Coronary artery (tissue), 2 donors: Measurements from ENCODE around the gene TUT7.

Source experiments
- DNase-seq: peaks from one replicate; pipeline ENCODE4 v3.0.0-alpha.2; 2017; ENCODE audit warnings: low spot score
- H3K27ac ChIP-seq, 2 donors: fragments of 200-600 bp; sonication (generic); one replicate each; pipeline ENCODE4 v1.5.1; 2016 to 2019
- H3K4me3 ChIP-seq: fragments of 200-600 bp; sonication (generic); 2 replicates; pipeline ENCODE4 v1.5.1; 2016; ENCODE audit warnings: mild to moderate bottlenecking, moderate library complexity
- CTCF ChIP-seq: fragments of 200-600 bp; sonication (generic); IDR thresholded peaks from one replicate; pipeline ENCODE4 v1.5.1; 2019; ENCODE audit warnings: antibody characterized with exemption

Gene TUT7

GRCh38 chr9:86333651-86334050 is 20.6 kb downstream of the TUT7 start:
- TF ChIP-seq CTCF, result no peak
- no peak overlapping the region for H3K27ac ChIP-seq
- H3K4me3 ChIP-seq, result no peak overlapping the region
- DNase-seq, result no peak

GRCh38 chr9:86330186-86330585 is 24.0 kb downstream of the TUT7 start:
- Histone ChIP-seq H3K4me3 (no peak overlapping the region), H3K27ac (no peak overlapping the region)
- no peak for TF ChIP-seq CTCF
- no peak for DNase-seq

GRCh38 chr9:86329649-86330048 is 24.6 kb downstream of the TUT7 start:
- no peak for DNase-seq

GRCh38 chr9:86328156-86328555 is 26.1 kb downstream of the TUT7 start:
- DNase-seq, result no peak
- H3K27ac ChIP-seq, result no peak overlapping the region
- no peak for TF ChIP-seq CTCF
- H3K4me3 ChIP-seq, result no peak overlapping the region

More at GRCh38 chr9:86329649-86330048, 24.6 kb downstream of the TUT7 start:
- Histone ChIP-seq H3K4me3 (no peak overlapping the region), H3K27ac (no peak overlapping the region)
- no peak for TF ChIP-seq CTCF

GRCh38 chr9:86326536-86326935 is 27.7 kb downstream of the TUT7 start:
- no peak for DNase-seq
- no peak overlapping the region for H3K27ac ChIP-seq
- TF ChIP-seq CTCF, result no peak

GRCh38 chr9:86324901-86325300 is 29.3 kb downstream of the TUT7 start:
- no peak overlapping the region for H3K4me3 ChIP-seq
- DNase-seq, result no peak
- no peak for TF ChIP-seq CTCF
- H3K27ac ChIP-seq, result no peak overlapping the region

More at GRCh38 chr9:86326536-86326935, 27.7 kb downstream of the TUT7 start:
- H3K4me3 ChIP-seq, result no peak overlapping the region

- H3K4me3 ChIP-seq, result no peak overlapping the region
- DNase-seq, result no peak
- no peak for TF ChIP-seq CTCF
- no peak overlapping the region for H3K27ac ChIP-seq
Measured at GRCh38 chr9:86324308-86324707, 29.9 kb downstream of the TUT7 start.
